Omental fat pad (tissue), 4 donors: ENCODE measurements around the gene GINS2. TPM values are rescaled to one million over a fixed set of nuclear protein-coding genes. Genes with fewer than 3 reads are reported as not detected.

Source experiments
- ATAC-seq: fragments of 150-250 bp; one replicate; pipeline ENCODE4 v1.9.1; 2016; ENCODE audit warnings: mild to moderate bottlenecking, moderate library complexity; ENCODE audit not compliant: low FRiP score
- DNase-seq: peaks from one replicate; pipeline ENCODE4 v3.0.0-alpha.2; 2019; ENCODE audit warnings: low spot score
- CTCF ChIP-seq, 3 donors: fragments of 450-650 bp; IDR thresholded peaks; one replicate each; pipeline ENCODE4 v1.5.1; 2016 to 2017; ENCODE audit warnings: antibody characterized with exemption in 3 of 3, mild to moderate bottlenecking in 3 of 3, moderate library complexity in 2 of 3
- total RNA-seq, 4 donors: library from RNA; depleted of rRNA; stranded (reverse); fragments of >200 nt; gene quantifications; one replicate each; pipeline ENCODE4 v1.1.0, GENCODE V29; 2016

The GINS2 gene
- total RNA-seq, 4 donors from 2014 or later, result 0.25 to 0.72 TPM; not detected in 2

DNA sequence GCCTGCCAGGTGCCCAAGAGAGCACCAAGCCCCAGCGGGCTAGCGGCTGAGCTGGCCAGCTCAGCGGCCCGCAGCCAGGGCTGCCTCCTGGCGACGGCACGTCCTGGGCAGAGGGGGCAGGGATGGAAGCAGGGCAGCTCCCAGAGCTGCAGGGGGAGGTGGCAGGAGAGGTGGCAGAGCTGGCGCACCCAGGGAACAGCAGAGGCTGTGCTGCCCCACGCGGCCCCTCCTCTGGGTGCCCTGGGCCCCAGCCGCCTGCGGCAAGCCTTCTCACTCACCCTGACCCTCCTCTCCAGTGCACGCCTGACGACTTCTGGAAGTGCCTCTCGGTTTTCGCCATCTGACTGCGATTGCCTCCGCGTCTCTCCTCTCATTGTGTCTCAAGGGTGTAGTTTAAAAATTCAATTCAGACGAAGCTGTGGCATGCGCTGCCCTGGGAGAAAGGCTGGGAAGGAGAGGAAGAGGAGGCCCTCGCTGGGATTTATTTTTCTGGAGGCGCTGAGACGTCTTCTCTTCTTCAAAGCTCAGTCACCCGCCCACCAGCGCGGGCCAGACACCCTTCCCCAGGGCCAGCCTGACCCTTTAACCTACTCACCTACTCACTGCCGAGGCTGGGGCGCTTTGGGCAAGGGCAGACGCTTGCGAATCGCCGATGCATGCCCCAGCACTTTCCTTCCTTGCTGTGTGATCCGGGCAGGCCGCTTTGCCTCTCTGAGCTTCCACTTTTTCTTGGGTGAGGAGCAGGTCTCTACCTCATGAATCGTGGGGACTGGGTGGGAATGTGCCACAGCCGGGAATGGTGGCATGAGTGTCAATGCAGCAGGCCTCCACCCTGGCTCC, 50.7 kb downstream of the GINS2 start:
- no peak for ATAC-seq
- no peak for TF ChIP-seq CTCF (IDR thresholded peaks at IDR 0.05)

DNA sequence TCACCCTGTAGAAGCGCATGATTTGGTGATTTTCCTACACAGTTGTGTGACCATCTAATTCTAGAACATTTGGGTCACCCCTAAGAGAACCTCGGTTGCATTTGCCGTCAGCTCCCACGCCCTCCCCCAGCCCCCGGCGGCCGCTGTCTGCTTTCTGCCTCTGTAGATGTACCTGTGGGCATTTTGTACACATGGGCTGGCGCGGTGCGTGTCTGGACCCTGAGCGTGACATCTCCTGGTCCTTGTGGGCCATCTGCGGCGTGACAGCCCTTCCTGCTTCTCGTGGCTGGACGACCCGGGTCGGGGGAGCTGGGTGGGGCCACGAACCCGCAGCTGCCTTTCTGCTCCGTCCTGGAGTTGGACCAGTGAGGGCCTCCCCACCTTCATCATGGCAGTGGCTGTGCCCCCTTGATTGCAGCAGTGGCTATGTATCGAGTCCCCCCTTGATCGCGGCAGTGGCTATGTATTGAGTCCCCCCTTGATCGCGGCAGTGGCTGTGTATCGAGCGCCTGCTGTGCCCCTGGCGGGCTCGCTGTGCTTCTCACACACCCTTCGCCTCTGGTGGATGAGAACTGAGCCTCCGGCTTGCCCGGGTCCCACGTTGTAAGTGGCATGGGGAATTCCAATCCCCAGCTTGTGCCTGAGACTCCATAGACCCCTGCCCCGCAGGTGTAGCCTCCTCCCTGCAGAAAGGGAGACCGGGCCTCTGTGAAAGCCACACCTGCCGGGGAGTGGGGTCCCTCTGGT, 51.5 kb downstream of the GINS2 start:
- ATAC-seq, result no peak
- no peak for DNase-seq
- no peak for TF ChIP-seq CTCF (IDR thresholded peaks at IDR 0.05)

More for the DNA sequence above, 50.7 kb downstream of the GINS2 start:
- no peak for DNase-seq

GRCh38 chr16:85636234-85636812, 52.4 kb downstream of the GINS2 start:
- TF ChIP-seq CTCF (IDR thresholded peaks at IDR 0.05), result no peak
- ATAC-seq, result no peak
- no peak for DNase-seq

- TF ChIP-seq CTCF (IDR thresholded peaks at IDR 0.05), result no peak
- ATAC-seq (no peak), DNase-seq (no peak)
These were observed 53.1 kb downstream of the GINS2 start for GRCh38 chr16:85635545-85636140.

DNA sequence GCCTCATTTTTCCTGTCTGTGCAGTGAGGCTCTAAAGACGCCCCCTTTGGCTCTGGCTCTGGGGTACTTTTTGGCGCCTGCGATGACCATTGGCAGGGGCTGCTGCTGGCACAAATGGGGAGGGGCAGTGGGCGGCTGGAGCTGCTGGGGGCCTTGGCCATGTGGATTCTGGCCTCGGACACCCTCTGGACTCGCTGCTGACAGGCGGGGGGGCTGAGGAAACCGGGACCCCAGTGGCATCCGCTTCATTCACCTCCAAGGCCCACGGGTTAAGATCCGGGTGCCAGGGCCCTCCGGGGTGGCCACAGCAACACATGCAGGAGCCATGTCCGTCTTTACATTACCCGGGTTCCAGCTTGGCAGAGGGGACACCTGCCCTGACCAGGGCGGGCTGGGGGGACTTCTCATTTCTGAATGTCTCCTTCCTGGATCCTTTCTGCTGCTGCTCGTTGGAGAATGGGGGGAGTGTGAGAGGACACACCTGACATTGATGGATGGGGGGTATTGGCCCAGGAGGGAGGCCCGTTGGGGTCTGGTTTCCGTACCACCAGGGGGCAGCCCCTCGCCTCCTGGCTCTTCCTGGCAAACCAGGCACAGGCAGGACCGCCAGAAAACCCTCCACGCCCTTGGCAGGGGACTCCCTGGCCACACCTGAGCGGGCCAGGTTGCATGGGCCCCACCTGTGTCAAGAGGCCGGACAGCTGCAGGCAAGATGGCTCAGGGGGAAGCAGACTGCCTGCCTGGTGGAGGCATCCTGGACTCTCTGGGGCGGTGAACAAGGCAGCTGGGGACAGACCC, 53.8 kb downstream of the GINS2 start:
- no peak for ATAC-seq
- no peak for DNase-seq
- no peak for TF ChIP-seq CTCF (IDR thresholded peaks at IDR 0.05)

- no peak for TF ChIP-seq CTCF (IDR thresholded peaks at IDR 0.05)
- ATAC-seq (no peak), DNase-seq (no peak)
These were observed 54.9 kb downstream of the GINS2 start for GRCh38 chr16:85633888-85634287.
